IMR-90 (cell line): ENCODE results near the gene KLHDC3. TPM values are rescaled to one million over a fixed set of nuclear protein-coding genes. Genes with fewer than 3 reads are reported as not detected.
A peak's percentile ranks its signal among the peaks of the same experiment; 100 is the strongest.

Experiments used
- ATAC-seq: fragments of 200-7000 bp; cut with Tn5 transposase; 2 replicates; pipeline ENCODE4 v1.9.1; 2020; ENCODE audit warnings: low read depth, mild to moderate bottlenecking, moderate library complexity
- BruUV-seq: library from RNA; stranded (reverse); fragments of 400-500 nt; replicated peaks from 2 replicates; lab custom pipeline; 2021; lab: Mats Ljungman, UMichigan
- CTCF ChIA-PET: fragments of 300-600 bp; formaldehyde crosslinking; extraction: SDS; loops from one replicate; lab custom pipeline; 2021; ENCODE audit warnings: antibody characterized with exemption; lab: Yijun Ruan, JAX
- POLR2A ChIA-PET: fragments of 300-600 bp; sonication (Branson Sonifier 250); formaldehyde crosslinking; loops from one replicate; lab custom pipeline; 2022; ENCODE audit warnings: antibody characterized with exemption; ENCODE audit not compliant: unreplicated experiment; lab: Charles Lee
- DNase-seq: peaks from one replicate; pipeline ENCODE4 v3.0.0; 2013
- H2AFZ ChIP-seq: replicated peaks from 2 replicates; pipeline ENCODE3; 2013; ENCODE audit warnings: low read length, mild to moderate bottlenecking; ENCODE audit not compliant: poor library complexity
- H2AK5ac ChIP-seq: 2 replicates; pipeline ENCODE4 v1.6.1; 2013; ENCODE audit warnings: low read depth, low read length, inconsistent platforms
- H2AK9ac ChIP-seq: replicated peaks from 2 replicates; pipeline ENCODE3; 2013; ENCODE audit warnings: mild to moderate bottlenecking, low read depth, low read length, moderate library complexity; ENCODE audit not compliant: poor library complexity
- H2BK120ac ChIP-seq: 2 replicates; pipeline ENCODE4 v1.6.1; 2013; ENCODE audit warnings: low read depth, low read length, inconsistent platforms
- H2BK15ac ChIP-seq: 3 replicates; pipeline ENCODE4 v1.6.1; 2013; ENCODE audit warnings: low read depth, low read length, inconsistent platforms
- H2BK20ac ChIP-seq: 2 replicates; pipeline ENCODE4 v1.6.1; 2013; ENCODE audit warnings: low read depth, mild to moderate bottlenecking, inconsistent platforms, low read length, moderate library complexity
- H2BK5ac ChIP-seq: 2 replicates; pipeline ENCODE4 v1.6.1; 2013; ENCODE audit warnings: mild to moderate bottlenecking, low read depth, low read length, inconsistent platforms; ENCODE audit not compliant: poor library complexity, severe bottlenecking
- H3K14ac ChIP-seq: replicated peaks from 2 replicates; pipeline ENCODE4 v1.6.1; 2013; ENCODE audit warnings: low read depth, low read length, inconsistent platforms
- H3K18ac ChIP-seq: 2 replicates; pipeline ENCODE4 v1.6.1; 2013; ENCODE audit warnings: low read depth, low read length, control low read depth
- H3K23ac ChIP-seq: 2 replicates; pipeline ENCODE4 v1.6.1; 2013; ENCODE audit warnings: low read depth, low read length, inconsistent platforms
- H3K27ac ChIP-seq: 2 replicates; pipeline ENCODE4 v1.5.1; 2013; ENCODE audit warnings: mild to moderate bottlenecking, control low read depth, low read length; ENCODE audit not compliant: insufficient read depth
- H3K27me3 ChIP-seq: 2 replicates; pipeline ENCODE4 v1.6.1; 2013; ENCODE audit warnings: low read length; ENCODE audit not compliant: control insufficient read depth, insufficient read depth
- H3K36me3 ChIP-seq: 2 replicates; pipeline ENCODE4 v1.6.1; 2013; ENCODE audit warnings: low read length, mixed read lengths; ENCODE audit not compliant: control insufficient read depth, insufficient read depth
- H3K4ac ChIP-seq: 2 replicates; pipeline ENCODE4 v1.6.1; 2013; ENCODE audit warnings: low read depth, low read length, inconsistent platforms
- H3K4me1 ChIP-seq: 2 replicates; pipeline ENCODE4 v1.6.1; 2013; ENCODE audit warnings: low read length, mixed read lengths; ENCODE audit not compliant: control insufficient read depth, insufficient read depth
- H3K4me2 ChIP-seq: 2 replicates; pipeline ENCODE4 v1.6.1; 2013; ENCODE audit warnings: low read depth, mild to moderate bottlenecking, control low read depth, low read length, moderate library complexity
- H3K4me3 ChIP-seq: 2 replicates; pipeline ENCODE4 v1.5.1; 2013; ENCODE audit warnings: low read depth, mild to moderate bottlenecking, control low read depth, low read length, moderate library complexity; ENCODE audit not compliant: insufficient read depth
- H3K56ac ChIP-seq: 2 replicates; pipeline ENCODE4 v1.6.1; 2013; ENCODE audit warnings: low read length, inconsistent platforms; ENCODE audit not compliant: insufficient read depth; ENCODE audit errors: extremely low read depth
- H3K79me1 ChIP-seq, 2 experiments: 2 replicates each; pipeline ENCODE4 v1.6.1; 2013; ENCODE audit warnings: low read length in 2 of 2, inconsistent platforms in 1 of 2, low read depth in 1 of 2
- H3K9ac ChIP-seq: 2 replicates; pipeline ENCODE4 v1.6.1; 2013; ENCODE audit warnings: low read depth, low read length, control low read depth
- H3K9me1 ChIP-seq: 2 replicates; pipeline ENCODE4 v1.6.1; 2013; ENCODE audit warnings: low read length, inconsistent platforms; ENCODE audit not compliant: insufficient read depth
- H3K9me3 ChIP-seq: 2 replicates; pipeline ENCODE4 v1.6.1; 2013; ENCODE audit warnings: low read length; ENCODE audit not compliant: control insufficient read depth, insufficient read depth
- H4K20me1 ChIP-seq: 2 replicates; pipeline ENCODE4 v1.6.1; 2013; ENCODE audit warnings: low read length, inconsistent platforms; ENCODE audit not compliant: insufficient read depth
- H4K5ac ChIP-seq: 2 replicates; pipeline ENCODE4 v1.6.1; 2013; ENCODE audit warnings: mild to moderate bottlenecking, low read depth, low read length, control low read depth
- H4K8ac ChIP-seq, 2 experiments: 2 replicates each; pipeline ENCODE4 v1.6.1; 2013; ENCODE audit warnings: low read depth in 2 of 2, low read length in 2 of 2, control low read depth in 1 of 2, inconsistent platforms in 1 of 2
- H4K91ac ChIP-seq: 2 replicates; pipeline ENCODE4 v1.6.1; 2013; ENCODE audit warnings: low read depth, low read length, inconsistent platforms; ENCODE audit not compliant: insufficient read depth
- BHLHE40 ChIP-seq: fragments of 150-350 bp; IDR thresholded peaks from 2 replicates; pipeline ENCODE4 v1.6.1; 2016; ENCODE audit warnings: mild to moderate bottlenecking, low read depth, low read length
- CEBPB ChIP-seq: IDR thresholded peaks from 2 replicates; pipeline ENCODE4 v1.6.1; 2012; ENCODE audit warnings: low read depth, low read length, improper control_type of control experiment
- CHD1 ChIP-seq: IDR thresholded peaks from 2 replicates; pipeline ENCODE4 v1.6.1; 2012; ENCODE audit warnings: low read depth, low read length, improper control_type of control experiment
- ELK1 ChIP-seq: fragments of 150-350 bp; IDR thresholded peaks from 2 replicates; pipeline ENCODE4 v1.6.1; 2016; ENCODE audit warnings: low read depth, mild to moderate bottlenecking, low read length, moderate library complexity, borderline replicate concordance
- FOS ChIP-seq: fragments of 150-350 bp; IDR thresholded peaks from 2 replicates; pipeline ENCODE4 v1.6.1; 2016; ENCODE audit warnings: low read depth, low read length
- MAFK ChIP-seq: IDR thresholded peaks from 2 replicates; pipeline ENCODE4 v1.6.1; 2012; ENCODE audit warnings: low read depth, low read length, improper control_type of control experiment
- MAZ ChIP-seq: IDR thresholded peaks from 2 replicates; pipeline ENCODE4 v1.6.1; 2012; ENCODE audit warnings: low read depth, mild to moderate bottlenecking, low read length, improper control_type of control experiment, moderate library complexity, borderline replicate concordance
- MXI1 ChIP-seq: IDR thresholded peaks from 2 replicates; pipeline ENCODE4 v1.6.1; 2012; ENCODE audit warnings: low read depth, mild to moderate bottlenecking, low read length, moderate library complexity, borderline replicate concordance
- NFE2L2 ChIP-seq: fragments of 150-350 bp; IDR thresholded peaks from 2 replicates; pipeline ENCODE4 v1.6.1; 2016; ENCODE audit warnings: low read depth, mild to moderate bottlenecking, low read length
- POLR2A ChIP-seq: IDR thresholded peaks from 2 replicates; pipeline ENCODE4 v1.6.1; 2012; ENCODE audit warnings: mild to moderate bottlenecking, low read depth, low read length
- RAD21 ChIP-seq: IDR thresholded peaks from 2 replicates; pipeline ENCODE4 v1.6.1; 2012; ENCODE audit warnings: low read length, improper control_type of control experiment
- RCOR1 ChIP-seq: IDR thresholded peaks from 2 replicates; pipeline ENCODE4 v1.6.1; 2012; ENCODE audit warnings: mild to moderate bottlenecking, low read length, improper control_type of control experiment; ENCODE audit not compliant: insufficient replicate concordance
- RFX5 ChIP-seq: IDR thresholded peaks from 2 replicates; pipeline ENCODE4 v1.8.0; 2012; ENCODE audit warnings: low read depth, mild to moderate bottlenecking, low read length, moderate library complexity
- SMC3 ChIP-seq: fragments of 150-350 bp; IDR thresholded peaks from 2 replicates; pipeline ENCODE4 v1.6.1; 2016; ENCODE audit warnings: low read depth, mild to moderate bottlenecking, antibody characterized with exemption, low read length, moderate library complexity
- WGBS, 2 experiments: methylation state at CpG; one replicate each; pipeline versions ENCODE4 v1.1.5 to v1.1.7; 2013; ENCODE audit warnings: missing lambda C conversion rate in 2 of 2; ENCODE audit not compliant: insufficient read length in 1 of 2; ENCODE audit errors: extremely low coverage in 2 of 2; 5-methylcytosine and 5-hydroxymethylcytosine counted together
- dilution Hi-C: fragments of 300-500 bp; cut with HindIII; formaldehyde crosslinking; loops from one replicate; pipeline ENCODE4 v1.14.3; 2018; ENCODE audit warnings: low sequenced_read_pairs; ENCODE audit not compliant: unreplicated experiment
- in situ Hi-C: fragments of 300-500 bp; cut with MboI; formaldehyde crosslinking; loops from 3 replicates; pipeline ENCODE4 v1.14.3; 2019; ENCODE audit warnings: low sequenced_read_pairs, inconsistent platforms, mixed read lengths
- intact Hi-C: fragments of 100-400 bp; cut with micrococcal nuclease; formaldehyde crosslinking; loops from 2 replicates; pipeline ENCODE4 v1.10.0; 2022
- polyA plus RNA-seq, 3 experiments: library from polyadenylated mRNA; depleted of rRNA; stranded (reverse); fragments of >200 nt; gene quantifications; 2 replicates each; pipeline ENCODE4 v1.2.3, GENCODE V29; 2012; ENCODE audit warnings: low replicate concordance in 1 of 3
- total RNA-seq: library from RNA; depleted of rRNA; stranded (reverse); fragments of >200 nt; gene quantifications from 2 replicates; pipeline ENCODE4 v1.2.3, GENCODE V29; 2012
- TF ChIP-seq, protein P1 (sequence below): conservative IDR thresholded peaks from 2 replicates; pipeline ENCODE4 v1.5.1; 2012; ENCODE audit warnings: mild to moderate bottlenecking, low read depth, low read length, improper control_type of control experiment
- TF ChIP-seq, protein P2 (sequence below): fragments of 150-350 bp; IDR thresholded peaks from 2 replicates; pipeline ENCODE4 v1.6.1; 2017; ENCODE audit warnings: mild to moderate bottlenecking, antibody characterized with exemption, low read length, low read depth

The KLHDC3 gene
- total and polyA plus RNA-seq, 2 of the 4 experiments (the other 2 are of a cell fraction) = 57.1 to 76.0 TPM

DNA sequence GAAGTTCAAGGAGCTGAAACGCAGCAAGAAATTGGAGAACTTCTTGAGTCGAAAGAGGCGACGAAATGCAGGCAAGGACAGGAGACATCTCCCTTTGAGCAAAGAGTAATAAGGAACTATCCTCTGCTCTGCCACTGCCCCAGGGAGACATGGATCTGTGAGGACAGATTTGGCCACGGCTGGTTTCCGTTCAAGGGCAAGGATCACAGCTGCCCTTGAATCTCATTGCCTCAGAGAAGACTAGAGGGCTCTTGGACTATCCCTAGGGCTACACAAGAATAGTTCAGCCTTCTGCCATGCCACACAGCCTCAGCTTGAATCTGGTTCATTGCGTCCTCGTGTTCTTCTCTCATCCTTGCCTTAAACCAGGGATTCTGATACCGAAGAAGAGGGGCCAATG, 15.1 kb downstream of the KLHDC3 start:
- Histone ChIP-seq H3K36me3 (peaks cover 61% of the 10 kb centered on the region), H2AK9ac (no peak overlapping the region), H2BK15ac (no peak overlapping the region), H3K18ac (no peak overlapping the region), H4K5ac (no peak overlapping the region), H4K91ac (no peak overlapping the region), H3K14ac (no peak overlapping the region), H3K56ac (no peak overlapping the region), H3K4me3 (no peak overlapping the region), H2BK5ac (no peak overlapping the region), H3K79me1 (peaks cover 25 to 27% of the 10 kb centered on the region in 2 experiments), H3K4me2 (no peak overlapping the region), H2AFZ (no peak overlapping the region), H4K8ac (no peak overlapping the region), H3K4me1 (no peaks in the 10 kb centered on the region), H2BK120ac (no peak overlapping the region), H3K9ac (no peak overlapping the region), H2BK20ac (no peak overlapping the region), H2AK5ac (no peak overlapping the region), H4K20me1 (peaks cover 12% of the 10 kb centered on the region), H3K4ac (no peak overlapping the region), H3K9me3 (no peaks in the 10 kb centered on the region), H3K23ac (no peak overlapping the region), H3K27ac (no peak overlapping the region), H3K9me1 (0 out of 2 replicates have a peak, but pooled peaks cover 2% of the 10 kb centered on the region), H3K27me3 (no peaks in the 10 kb centered on the region)
- TF ChIP-seq RCOR1 (no peak), POLR2A (no peak), CEBPB (no peak), MAZ (no peak), MXI1 (no peak), RAD21 (no peak), MAFK (no peak), RFX5 (no peak), FOS (no peak), CHD1 (no peak), SMC3 (no peak), NFE2L2 (no peak), ELK1 (no peak), BHLHE40 (no peak)
- TF ChIP-seq, protein P1, sequence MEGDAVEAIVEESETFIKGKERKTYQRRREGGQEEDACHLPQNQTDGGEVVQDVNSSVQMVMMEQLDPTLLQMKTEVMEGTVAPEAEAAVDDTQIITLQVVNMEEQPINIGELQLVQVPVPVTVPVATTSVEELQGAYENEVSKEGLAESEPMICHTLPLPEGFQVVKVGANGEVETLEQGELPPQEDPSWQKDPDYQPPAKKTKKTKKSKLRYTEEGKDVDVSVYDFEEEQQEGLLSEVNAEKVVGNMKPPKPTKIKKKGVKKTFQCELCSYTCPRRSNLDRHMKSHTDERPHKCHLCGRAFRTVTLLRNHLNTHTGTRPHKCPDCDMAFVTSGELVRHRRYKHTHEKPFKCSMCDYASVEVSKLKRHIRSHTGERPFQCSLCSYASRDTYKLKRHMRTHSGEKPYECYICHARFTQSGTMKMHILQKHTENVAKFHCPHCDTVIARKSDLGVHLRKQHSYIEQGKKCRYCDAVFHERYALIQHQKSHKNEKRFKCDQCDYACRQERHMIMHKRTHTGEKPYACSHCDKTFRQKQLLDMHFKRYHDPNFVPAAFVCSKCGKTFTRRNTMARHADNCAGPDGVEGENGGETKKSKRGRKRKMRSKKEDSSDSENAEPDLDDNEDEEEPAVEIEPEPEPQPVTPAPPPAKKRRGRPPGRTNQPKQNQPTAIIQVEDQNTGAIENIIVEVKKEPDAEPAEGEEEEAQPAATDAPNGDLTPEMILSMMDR = no peak
- TF ChIP-seq, protein P2, sequence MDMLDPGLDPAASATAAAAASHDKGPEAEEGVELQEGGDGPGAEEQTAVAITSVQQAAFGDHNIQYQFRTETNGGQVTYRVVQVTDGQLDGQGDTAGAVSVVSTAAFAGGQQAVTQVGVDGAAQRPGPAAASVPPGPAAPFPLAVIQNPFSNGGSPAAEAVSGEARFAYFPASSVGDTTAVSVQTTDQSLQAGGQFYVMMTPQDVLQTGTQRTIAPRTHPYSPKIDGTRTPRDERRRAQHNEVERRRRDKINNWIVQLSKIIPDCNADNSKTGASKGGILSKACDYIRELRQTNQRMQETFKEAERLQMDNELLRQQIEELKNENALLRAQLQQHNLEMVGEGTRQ = no peak
- in situ Hi-C loops (no loop called here), intact Hi-C loops (no loop called here), dilution Hi-C loops (no loop called here)
- no peak for DNase-seq
- 96% methylated on average over 7 of the region's 9 CpGs; no CpG with 5 or more reads in 1 of the 2 experiments for WGBS, 2 experiments
- no peak for ATAC-seq
- BruUV-seq = TSS peak; percentile 33
- ChIA-PET POLR2A (no interaction called here), CTCF (interaction anchor here (1.0 kb wide), 1 partner anchor 128 kb away, joined by 3 read pairs; no protein-coding TSS in a partner anchor)
